GM21529 (cell line): ENCODE data around the gene JAK1.
"Not testable (repeated sequence)": the region's sequence is repeated elsewhere in the genome, so short reads cannot be mapped to it uniquely, and the experiment has no call there.

Experiments used
- ATAC-seq: cut with Tn5 transposase; IDR thresholded peaks from one replicate; pipeline ENCODE4 v1.9.1; 2021; ENCODE audit not compliant: unreplicated experiment

Gene JAK1

DNA sequence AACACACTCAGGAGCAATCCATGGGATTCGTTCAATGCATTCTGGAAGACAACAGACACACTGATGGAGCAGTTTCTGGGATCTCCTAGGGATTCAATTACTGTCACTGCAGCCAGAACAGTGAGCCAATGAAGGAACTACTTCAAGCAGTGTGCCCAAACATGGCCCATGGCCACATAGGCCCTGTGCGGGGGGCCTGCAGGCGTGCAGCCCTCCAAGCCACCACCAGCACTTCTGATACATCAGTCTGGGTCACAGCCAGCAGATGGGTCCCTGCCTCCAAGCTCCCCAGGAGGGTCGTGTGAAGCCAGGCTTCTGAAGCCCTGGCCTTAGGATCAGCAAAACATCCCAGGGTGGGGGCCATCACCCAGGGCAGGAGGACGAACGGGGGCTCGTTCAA lies 122.2 kb downstream of the JAK1 start:
- no peak for ATAC-seq

DNA sequence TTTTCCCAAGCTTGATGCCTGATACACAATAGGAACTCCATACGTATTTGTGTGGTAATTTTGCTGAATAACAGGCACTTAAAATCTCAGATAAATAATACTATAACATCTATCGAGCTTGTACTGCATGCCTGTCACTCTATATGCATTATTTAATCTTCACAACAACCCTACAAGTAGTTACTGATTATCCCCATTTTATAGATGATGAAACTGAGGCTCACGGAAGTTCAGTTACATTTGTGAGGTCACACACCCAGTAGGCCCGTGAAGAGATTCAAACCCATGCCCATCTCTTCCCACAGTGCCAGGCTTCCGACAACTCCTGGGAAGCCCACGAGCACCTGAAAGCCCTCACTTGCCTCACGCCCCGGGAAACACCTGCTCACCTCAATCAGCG lies 122.7 kb downstream of the JAK1 start:
- no peak for ATAC-seq

DNA sequence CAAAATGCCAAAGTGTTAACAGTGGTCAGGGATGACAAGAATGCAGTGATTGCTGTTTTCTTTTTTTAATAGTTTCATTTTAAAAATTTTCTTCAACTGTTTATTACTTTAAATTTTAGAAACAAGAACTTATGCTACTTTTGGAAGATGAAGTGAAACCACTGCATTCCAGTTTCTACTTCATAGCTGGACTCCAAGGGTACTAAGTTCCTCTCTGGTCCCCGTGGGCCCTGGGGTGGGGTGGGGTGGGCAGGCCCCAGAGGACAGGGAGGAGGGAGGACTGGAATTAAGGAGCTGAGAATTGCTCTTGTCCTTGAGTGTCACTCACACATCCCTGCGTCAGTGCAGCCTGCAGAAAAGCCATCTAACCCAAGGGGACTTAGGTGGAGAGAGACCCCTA lies 124.1 kb downstream of the JAK1 start:
- ATAC-seq, result no peak

- ATAC-seq, result no peak
Observed at GRCh38 chr1:64841330-64842065, 124.9 kb downstream of the JAK1 start.

DNA sequence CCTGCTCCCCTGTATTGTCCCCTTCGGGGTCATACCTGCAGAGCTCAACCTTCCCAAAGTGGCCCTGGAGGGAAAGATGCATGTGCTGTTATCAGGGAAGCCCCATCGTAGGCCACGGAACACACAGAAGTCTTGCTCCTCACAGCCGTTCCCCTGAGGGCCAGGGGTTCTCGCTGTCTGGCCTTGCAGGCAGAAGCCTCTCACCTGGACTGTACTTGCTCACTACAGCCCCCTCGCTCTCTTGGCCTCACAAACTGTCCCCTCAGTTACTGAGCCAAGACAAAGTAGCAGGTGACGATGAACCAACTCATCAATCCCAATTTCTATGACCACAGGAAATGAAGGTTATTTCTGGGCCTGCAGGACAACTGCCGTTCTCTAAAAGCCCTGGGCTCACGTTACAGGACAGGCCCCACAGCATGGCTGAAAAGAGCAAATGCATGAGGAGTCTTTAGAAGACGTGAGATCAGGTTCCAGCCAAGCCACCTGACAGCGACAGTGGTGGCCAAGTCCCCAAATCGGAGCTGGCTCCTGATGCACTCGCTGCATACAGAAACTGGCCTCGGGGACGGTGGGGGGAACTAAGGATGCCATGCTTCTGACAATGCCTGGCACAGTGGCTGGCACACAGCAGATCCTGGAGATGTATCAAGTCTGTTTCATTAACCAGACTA lies 126.5 kb downstream of the JAK1 start:
- no peak for ATAC-seq

- ATAC-seq, result no peak
Observed at GRCh38 chr1:64839261-64839660, 127.1 kb downstream of the JAK1 start.

GRCh38 chr1:64838486-64838885 lies 127.9 kb downstream of the JAK1 start:
- no peak for ATAC-seq

GRCh38 chr1:64836802-64837201 lies 129.5 kb downstream of the JAK1 start:
- ATAC-seq, result no peak

DNA sequence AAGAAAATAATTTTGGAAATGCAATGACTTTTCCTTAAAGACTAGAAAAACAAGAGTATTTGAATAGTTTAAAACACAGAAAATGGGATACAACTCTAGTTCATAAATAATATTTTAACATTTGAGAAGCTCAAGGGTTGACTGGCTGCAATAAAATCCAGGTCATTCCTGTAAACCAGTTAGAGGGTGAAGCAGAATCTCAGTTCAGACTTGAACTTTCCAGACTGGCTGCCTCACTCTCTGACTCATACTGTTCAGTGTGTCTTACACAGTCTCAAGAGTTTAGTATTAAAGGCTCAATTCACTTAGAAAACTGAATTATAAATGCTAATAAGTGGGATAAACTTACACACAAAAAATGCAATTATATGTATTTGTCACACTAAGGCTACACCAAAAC lies 131.6 kb downstream of the JAK1 start:
- no peak for ATAC-seq

GRCh38 chr1:64830030-64830651 lies 136.2 kb downstream of the JAK1 start:
- no peak for ATAC-seq

DNA sequence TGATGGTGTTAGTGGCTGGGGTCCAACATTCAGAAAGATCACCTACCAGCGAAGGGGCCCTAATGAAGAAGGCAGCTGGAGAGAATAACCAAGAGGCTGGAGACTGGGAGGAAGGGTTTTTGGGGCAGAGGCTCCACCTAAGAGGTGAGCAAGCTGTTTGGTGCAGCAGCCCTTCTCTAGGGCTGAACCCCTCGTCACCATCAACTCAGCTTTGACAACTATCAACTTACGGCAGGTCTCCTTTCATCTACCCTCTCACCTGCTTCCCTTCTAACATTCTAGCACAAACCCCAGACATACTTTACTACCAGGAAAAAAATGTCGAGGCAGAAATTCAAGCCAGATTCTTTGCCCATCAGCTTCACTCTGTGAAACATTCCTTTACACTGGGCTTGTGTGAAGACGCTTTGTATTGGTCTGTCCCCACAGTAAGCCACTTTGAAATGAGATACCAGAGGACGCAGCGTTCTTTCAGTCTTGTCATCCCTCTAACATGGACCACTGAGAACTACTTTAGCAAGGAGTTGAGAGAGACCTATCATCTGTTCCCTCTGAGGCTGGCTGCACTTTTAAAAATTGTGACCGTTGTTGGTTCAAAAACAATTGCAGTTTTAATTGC lies 136.8 kb downstream of the JAK1 start:
- ATAC-seq, result no peak

DNA sequence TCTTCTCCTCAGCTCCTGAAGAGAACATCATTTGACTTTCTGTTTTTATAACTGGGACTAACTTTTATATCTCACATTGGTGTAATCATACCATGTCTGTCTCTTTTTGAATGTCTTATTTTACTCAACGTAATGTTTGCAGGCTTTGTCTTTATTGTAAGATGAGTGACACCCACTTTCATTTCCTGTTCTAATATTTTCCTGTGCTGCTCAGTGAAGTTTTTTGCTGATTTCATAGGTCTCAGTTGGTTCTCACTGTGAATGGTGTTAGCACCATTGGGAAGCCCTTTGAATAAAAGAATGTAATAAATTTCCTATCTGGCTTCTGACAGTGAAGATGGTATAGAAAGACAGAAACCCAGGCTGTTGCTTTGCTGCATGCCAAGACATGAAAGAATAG lies 137.5 kb downstream of the JAK1 start:
- no peak for ATAC-seq

DNA sequence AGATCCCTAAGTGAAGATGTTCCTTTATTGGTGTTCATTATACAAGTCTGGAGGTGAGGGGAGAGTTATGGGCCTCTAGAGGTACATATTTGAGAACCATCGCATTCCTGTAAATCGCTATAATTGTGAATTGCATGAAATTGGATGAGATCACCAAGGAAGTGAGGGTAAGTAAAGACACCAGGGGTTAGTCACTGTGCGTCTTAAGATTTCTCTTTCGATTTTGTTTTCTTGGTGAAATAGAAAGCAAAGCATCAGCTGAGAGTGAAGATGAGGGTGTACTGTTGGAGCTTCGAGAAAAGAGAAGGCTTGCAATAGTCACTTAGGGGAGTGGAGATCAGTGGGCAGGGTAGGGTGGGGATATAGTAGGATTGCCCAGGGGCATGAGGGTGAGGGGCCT lies 139.4 kb downstream of the JAK1 start:
- ATAC-seq, result peak; percentile 67

DNA sequence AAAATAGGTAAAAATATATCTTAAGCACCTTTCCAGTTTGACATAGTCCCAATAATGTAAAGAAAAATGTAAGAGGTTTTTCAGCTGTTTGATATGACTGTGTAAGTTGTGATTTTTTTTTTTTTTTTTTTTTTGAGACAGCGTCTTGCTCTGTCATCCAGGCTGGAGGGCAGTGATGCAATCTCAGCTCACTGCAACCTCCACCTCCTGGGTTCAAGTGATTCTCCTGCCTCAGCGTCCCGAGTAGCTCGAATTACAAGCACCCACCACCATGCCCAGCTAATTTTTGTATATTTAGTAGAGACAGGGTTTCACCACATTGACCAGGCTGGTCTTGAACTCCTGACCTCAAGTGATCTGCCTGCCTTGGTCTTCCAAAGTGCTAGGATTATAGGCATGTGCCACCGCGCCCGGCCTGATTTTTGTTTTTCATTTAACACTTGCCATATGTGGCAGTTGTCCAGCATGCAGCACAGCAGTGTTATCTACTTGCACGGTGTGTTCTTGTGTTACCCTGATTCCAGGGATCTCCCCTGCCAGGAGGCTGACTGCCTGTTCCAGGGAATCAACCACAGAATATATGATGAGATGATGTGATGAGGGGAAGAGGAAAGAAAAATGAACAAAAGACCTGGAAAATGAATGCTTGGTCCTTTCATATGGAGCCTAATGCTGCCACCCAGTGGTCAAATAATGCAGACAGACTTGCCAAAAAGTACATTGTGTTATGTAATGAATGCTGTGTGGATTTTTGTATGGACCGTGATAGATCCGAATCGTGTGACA lies 142.5 kb downstream of the JAK1 start:
- no peak for ATAC-seq

DNA sequence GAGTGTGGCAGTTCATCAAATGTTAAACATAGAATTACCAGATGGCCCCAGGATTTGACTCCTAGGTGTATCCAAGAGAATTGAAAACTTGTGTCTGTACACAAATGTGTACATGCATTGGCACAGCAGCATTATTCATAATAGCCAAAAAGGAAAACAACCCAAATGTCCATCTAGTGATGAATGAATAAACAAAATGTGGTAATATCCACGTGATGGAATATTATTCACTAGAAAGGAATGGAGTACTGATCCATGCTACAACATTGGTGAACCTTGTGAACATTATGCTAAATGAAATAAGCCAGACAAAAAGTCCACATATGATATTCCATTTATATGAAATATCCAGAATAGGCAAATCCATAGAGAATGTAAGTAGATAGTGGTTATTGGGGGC lies 143.7 kb downstream of the JAK1 start:
- ATAC-seq, result no peak

DNA sequence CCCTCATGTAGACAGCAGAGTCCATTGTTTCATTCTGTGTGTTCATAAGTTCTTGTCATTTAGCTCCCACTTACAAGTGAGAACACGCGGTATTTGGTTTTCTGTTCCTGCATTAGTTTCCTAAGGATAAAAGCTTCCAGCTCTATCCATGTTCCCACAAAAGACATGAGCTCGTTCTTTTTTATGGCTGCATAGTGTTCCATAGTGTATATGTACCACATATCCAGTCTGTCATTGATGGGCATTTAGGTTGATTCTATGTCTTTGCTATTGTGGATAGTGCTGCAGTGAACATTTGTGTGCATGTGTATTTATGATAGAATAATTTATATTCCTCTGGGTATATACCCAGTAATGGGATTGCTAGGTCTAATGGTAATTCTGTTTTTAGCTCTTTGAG lies 145.8 kb downstream of the JAK1 start:
- not testable (repeated sequence) for ATAC-seq

- ATAC-seq, result not testable (repeated sequence)
Observed at GRCh38 chr1:64817364-64817763, 149.0 kb downstream of the JAK1 start.

DNA sequence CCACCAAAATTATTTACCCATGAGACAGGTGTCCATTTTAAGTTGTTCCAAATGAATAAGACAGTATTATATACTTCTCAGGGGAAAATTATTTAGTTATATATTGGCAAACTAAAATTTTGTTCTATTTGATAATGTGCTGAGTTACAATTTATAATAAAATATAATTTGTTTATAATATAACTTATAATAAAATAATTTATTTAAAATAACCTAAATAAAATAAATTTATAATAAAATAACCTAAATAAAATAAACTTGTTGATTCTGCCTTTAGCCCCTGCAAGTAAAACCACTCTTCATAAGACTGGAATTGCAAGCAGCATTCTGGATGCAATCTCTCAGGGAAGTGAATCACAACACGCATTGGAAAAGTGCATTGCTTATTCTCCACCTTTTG lies 151.9 kb downstream of the JAK1 start:
- no peak for ATAC-seq

DNA sequence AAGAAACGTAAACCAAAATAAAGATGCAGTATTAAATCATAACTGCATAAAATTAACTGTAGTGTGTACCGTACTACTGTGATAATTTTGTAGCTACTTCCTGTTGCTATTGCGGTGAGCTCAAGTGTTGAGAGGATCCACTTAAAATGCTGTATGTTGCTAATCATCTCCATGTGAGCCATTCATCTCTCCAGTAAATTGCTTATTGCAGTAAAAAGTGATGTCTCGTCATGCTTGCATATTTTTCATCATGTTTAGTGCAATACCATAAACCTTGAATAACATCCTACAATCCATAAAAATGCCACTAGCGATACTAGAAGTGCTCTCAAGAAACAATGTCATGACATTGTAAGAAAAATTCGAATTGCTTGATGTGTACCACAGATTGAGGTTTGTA lies 155.2 kb downstream of the JAK1 start:
- ATAC-seq, result no peak

DNA sequence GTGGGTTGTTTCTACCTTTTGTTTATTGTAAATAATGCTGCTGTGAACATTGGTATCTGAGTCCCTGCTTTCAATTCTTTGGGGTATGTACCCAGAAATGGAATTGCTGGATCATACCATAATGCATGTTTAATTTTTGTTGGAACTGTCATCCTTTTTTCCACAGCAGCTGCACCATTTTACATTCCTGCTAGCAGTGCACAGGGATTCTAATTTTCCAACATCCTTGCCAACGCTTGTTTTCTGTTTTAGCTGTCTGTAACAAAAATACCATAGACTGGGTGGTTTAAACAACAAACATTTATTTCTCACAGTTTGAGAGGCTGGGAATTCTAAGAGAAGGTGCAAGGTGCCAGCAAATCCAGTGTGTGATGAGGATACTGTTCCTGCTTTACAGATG lies 156.3 kb downstream of the JAK1 start:
- no peak for ATAC-seq

GRCh38 chr1:64809309-64809708 lies 157.0 kb downstream of the JAK1 start:
- no peak for ATAC-seq
